ENCODE measurements around the gene GALNT7. TPM values are rescaled to one million over a fixed set of nuclear protein-coding genes. Genes with fewer than 3 reads are reported as not detected.

Gene GALNT7
- total and polyA plus RNA-seq, 7 donors: 0.69 to 3.2 (median 1.6) TPM

- TF ChIP-seq CTCF (IDR thresholded peaks at IDR 0.05): no peak
- Histone ChIP-seq H3K27ac (no peak overlapping the region), H3K4me1 (no peaks in the 10 kb centered on the region), H3K36me3 (ENCODE audit: insufficient read depth in 1 of 2, low read depth in 1 of 2) (no peaks in the 10 kb centered on the region), H3K4me3 (no peak overlapping the region), H3K9me3 (no peaks in the 10 kb centered on the region), H3K27me3 (ENCODE audit: insufficient read depth in 3 of 3, low read length in 2 of 3) (no peaks in the 10 kb centered on the region)
- ATAC-seq (no peak), DNase-seq (no peak)
- intact Hi-C loops (cut with DNase I): no loop called here
- WGBS, 3 donors: 76 to 90% (median 82%) methylated on average over 4 of the region's 4 CpGs
Observed at GRCh38 chr4:173125216-173125812, 43.3 kb upstream of the GALNT7 start.

GRCh38 chr4:173128199-173128890 is 40.3 kb upstream of the GALNT7 start:
- TF ChIP-seq CTCF (IDR thresholded peaks at IDR 0.05): no peak
- no peak overlapping the region for H3K4me3 ChIP-seq
- H3K4me1 ChIP-seq: no peaks in the 10 kb centered on the region
- ATAC-seq: no peak
- DNase-seq: no peak
- 82 to 94% (median 85%) methylated on average over 6 of the region's 6 CpGs for WGBS, 3 donors
- no peaks in the 10 kb centered on the region for H3K9me3 ChIP-seq
- no peaks in the 10 kb centered on the region for H3K27me3 ChIP-seq (ENCODE audit: insufficient read depth in 3 of 3, low read length in 2 of 3)
- intact Hi-C loops (cut with DNase I): no loop called here
- H3K27ac ChIP-seq: no peak overlapping the region
- no peaks in the 10 kb centered on the region for H3K36me3 ChIP-seq (ENCODE audit: insufficient read depth in 1 of 2, low read depth in 1 of 2)

- no peak for TF ChIP-seq CTCF (IDR thresholded peaks at IDR 0.05)
- no peak overlapping the region for H3K27ac ChIP-seq
- H3K4me1 ChIP-seq: no peaks in the 10 kb centered on the region
- ATAC-seq (no peak), DNase-seq (no peak)
- intact Hi-C loops (cut with DNase I): no loop called here
- no peaks in the 10 kb centered on the region for H3K27me3 ChIP-seq (ENCODE audit: insufficient read depth in 3 of 3, low read length in 2 of 3)
- H3K4me3 ChIP-seq: no peak overlapping the region
- 95 to 96% (median 96%) methylated on average over 5 of the region's 5 CpGs for WGBS, 3 donors
- no peaks in the 10 kb centered on the region for H3K9me3 ChIP-seq
- no peaks in the 10 kb centered on the region for H3K36me3 ChIP-seq (ENCODE audit: insufficient read depth in 1 of 2, low read depth in 1 of 2)
Observed at GRCh38 chr4:173130687-173131086, 37.9 kb upstream of the GALNT7 start.

- ATAC-seq: no peak
- intact Hi-C loops (cut with DNase I): no loop called here
- Histone ChIP-seq H3K36me3 (ENCODE audit: insufficient read depth in 1 of 2, low read depth in 1 of 2) (no peaks in the 10 kb centered on the region), H3K27ac (no peak overlapping the region), H3K4me3 (no peak overlapping the region), H3K4me1 (no peaks in the 10 kb centered on the region), H3K27me3 (ENCODE audit: insufficient read depth in 3 of 3, low read length in 2 of 3) (no peaks in the 10 kb centered on the region), H3K9me3 (no peaks in the 10 kb centered on the region)
- no peak for DNase-seq
- WGBS, 3 donors: 93 to 95% (median 94%) methylated on average over 2 of the region's 2 CpGs
- no peak for TF ChIP-seq CTCF (IDR thresholded peaks at IDR 0.05)
Observed at GRCh38 chr4:173134426-173134825, 34.2 kb upstream of the GALNT7 start.

Measured in psoas muscle (tissue), 8 donors.